Transverse colon (tissue), 4 donors: ENCODE measurements around the gene ARPIN.

Experiments used
- EP300 ChIP-seq: sonication (generic); formaldehyde crosslinking; IDR thresholded peaks from one replicate; pipeline ENCODE4 v1.6.1; 2017; ENCODE audit warnings: antibody characterized with exemption, low read depth
- POLR2AphosphoS5 ChIP-seq, 3 donors: sonication (generic); formaldehyde crosslinking; IDR thresholded peaks; one replicate each; pipeline ENCODE4 v1.6.1; 2016; ENCODE audit warnings: antibody characterized with exemption in 3 of 3
- TF ChIP-seq, protein P1 (sequence below), 5 experiments: fragments of 200-600 bp in 3 of 5; fragments of 450-650 bp in 2 of 5; sonication (generic) in 3 of 5; IDR thresholded peaks; 1 replicate in 2 of 5; 2 replicates in 3 of 5; pipeline ENCODE4 v1.5.1; 2016 to 2017; ENCODE audit warnings: antibody characterized with exemption in 5 of 5, inconsistent platforms in 3 of 5, mild to moderate bottlenecking in 2 of 5, moderate library complexity in 1 of 5

DNA sequence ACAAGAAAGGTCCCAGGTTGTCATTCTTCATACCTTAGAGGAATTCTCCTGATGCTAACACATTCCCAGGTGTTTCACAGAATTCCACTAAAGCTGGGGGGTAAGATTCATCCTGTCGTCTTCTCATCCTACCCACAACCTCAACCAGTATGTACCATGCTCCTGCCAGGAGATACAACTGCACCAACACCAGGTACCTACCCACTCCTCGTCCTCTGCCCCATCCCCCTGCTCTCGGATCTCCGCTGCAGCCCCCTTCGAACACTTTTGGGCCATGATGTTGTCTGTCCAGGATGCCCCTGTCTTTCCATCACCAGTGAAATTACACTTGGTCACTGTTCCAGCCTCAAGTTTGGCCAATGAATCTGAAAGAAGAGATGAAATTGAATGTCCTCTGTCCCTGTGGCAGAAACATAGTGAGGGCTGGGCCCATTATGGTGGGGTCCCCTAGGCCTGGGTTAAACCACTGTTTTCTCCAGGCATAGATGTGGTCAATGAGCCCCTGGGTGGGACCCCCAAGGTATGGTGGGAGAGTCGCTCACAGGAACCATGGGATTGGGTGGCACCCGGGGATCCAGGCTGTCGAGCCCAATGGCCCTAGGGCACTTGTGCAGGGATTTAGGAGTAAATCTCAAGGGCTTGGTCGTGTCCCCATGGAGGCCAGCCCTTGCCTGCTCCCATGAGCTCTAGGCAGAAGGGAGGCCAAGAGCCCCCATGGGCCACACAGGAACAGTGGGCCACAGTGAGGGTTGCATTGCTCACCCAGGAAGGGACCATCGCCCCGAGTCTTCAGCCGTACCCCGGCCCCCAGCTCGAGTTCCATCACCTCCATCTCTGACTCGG lies 9.5 kb downstream of the ARPIN start:
- TF ChIP-seq EP300, result no peak
- TF ChIP-seq, protein P1, sequence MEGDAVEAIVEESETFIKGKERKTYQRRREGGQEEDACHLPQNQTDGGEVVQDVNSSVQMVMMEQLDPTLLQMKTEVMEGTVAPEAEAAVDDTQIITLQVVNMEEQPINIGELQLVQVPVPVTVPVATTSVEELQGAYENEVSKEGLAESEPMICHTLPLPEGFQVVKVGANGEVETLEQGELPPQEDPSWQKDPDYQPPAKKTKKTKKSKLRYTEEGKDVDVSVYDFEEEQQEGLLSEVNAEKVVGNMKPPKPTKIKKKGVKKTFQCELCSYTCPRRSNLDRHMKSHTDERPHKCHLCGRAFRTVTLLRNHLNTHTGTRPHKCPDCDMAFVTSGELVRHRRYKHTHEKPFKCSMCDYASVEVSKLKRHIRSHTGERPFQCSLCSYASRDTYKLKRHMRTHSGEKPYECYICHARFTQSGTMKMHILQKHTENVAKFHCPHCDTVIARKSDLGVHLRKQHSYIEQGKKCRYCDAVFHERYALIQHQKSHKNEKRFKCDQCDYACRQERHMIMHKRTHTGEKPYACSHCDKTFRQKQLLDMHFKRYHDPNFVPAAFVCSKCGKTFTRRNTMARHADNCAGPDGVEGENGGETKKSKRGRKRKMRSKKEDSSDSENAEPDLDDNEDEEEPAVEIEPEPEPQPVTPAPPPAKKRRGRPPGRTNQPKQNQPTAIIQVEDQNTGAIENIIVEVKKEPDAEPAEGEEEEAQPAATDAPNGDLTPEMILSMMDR (IDR thresholded peaks at IDR 0.05), result no peak
- no peak for TF ChIP-seq POLR2AphosphoS5 (IDR thresholded peaks at IDR 0.05)
